Activated CD4-positive, alpha-beta T cell treated with anti-CD3 and anti-CD28 coated beads, Interleukin-10, Interleukin-2, amounts not matched to agents 100 ng/mL and 50 ng/mL, durations not matched to agents 16 hours and 8 hours (primary cell): ENCODE data around the gene PROX1.

ENCODE experiments used
- DNase-seq: peaks from one replicate; pipeline ENCODE4 v3.0.0-alpha.2; 2020

The PROX1 gene

DNA sequence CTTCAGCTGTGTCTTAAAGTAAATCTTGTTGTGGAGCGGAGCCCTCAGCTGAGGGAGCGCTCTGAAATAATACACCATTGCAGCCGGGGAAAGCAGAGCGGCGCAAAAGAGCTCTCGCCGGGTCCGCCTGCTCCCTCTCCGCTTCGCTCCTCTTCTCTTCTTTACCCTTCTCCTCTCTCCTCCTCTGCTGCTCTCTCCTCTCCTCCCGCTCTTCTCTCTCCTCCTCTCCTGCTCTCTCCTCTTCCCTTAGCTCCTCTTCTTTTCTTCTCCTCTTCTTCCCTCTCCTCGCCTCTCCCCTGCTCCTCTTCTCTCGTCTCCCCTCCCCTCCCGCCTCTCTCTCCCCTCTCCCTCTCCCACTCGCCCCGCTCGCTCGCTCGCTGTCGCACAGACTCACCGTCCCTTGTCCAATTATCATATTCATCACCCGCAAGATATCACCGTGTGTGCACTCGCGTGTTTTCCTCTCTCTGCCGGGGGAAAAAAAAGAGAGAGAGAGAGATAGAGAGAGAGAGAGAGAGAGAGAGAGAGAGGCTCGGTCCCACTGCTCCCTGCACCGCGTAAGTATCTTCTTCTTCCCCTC is at the start of gene PROX1:
Gene PROX1 (plus strand): TSS at position 47 of the 580 bp plus-strand sequence. CDS start 8,563 bp downstream, outside the sequence.
- no peak for DNase-seq

- no peak for DNase-seq
Observed at GRCh38 chr1:213938776-213939175, 49.0 kb upstream of the PROX1 start.

DNA sequence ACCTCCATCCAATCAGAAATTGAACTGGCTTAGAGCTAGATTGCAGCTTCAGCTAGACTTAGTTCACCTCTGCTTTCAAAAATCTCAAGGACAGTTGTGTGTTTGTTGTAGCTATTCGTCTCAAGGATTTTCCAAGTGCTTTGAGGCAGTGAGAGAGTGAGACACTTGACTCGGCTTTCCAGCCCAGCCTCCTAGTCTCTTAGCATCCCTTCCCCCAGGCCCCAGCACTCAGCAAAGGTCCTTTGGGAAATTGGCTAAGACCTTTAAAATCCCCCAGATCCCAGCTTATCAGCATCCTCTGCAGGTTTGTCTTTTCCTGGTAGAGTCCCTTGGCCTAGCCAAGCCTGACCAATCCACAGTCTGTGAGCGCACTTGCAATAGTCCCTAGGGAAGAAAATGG is 47.9 kb upstream of the PROX1 start:
- no peak for DNase-seq

GRCh38 chr1:213940947-213941346 is 46.8 kb upstream of the PROX1 start:
- DNase-seq: no peak

DNA sequence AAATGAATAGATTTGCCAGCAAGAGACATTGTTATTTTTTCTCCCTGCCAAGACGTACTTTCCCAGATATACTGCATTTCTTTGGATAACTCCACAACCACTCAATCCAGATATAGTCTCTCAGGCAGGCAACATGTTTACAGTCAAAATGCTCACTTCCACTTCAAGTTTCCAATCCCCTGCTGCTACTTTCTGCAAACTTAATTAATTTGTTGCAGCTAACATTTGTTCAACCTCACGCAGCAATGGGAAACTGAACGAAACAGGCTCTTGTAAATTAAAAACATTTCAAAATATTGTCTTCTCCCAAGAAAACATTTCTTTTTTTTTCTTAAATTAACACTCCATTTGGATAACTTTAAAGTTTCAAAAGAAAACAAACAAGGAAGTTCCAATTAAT is 45.7 kb upstream of the PROX1 start:
- no peak for DNase-seq

GRCh38 chr1:213947200-213947801 is 40.5 kb upstream of the PROX1 start:
- DNase-seq: no peak

GRCh38 chr1:213951876-213952275 is 35.9 kb upstream of the PROX1 start:
- no peak for DNase-seq

GRCh38 chr1:213953806-213954205 is 34.0 kb upstream of the PROX1 start:
- no peak for DNase-seq

- DNase-seq: no peak
Observed at GRCh38 chr1:213956295-213956770, 31.4 kb upstream of the PROX1 start.

GRCh38 chr1:213958346-213958745 is 29.4 kb upstream of the PROX1 start:
- DNase-seq: no peak

GRCh38 chr1:213960963-213961362 is 26.8 kb upstream of the PROX1 start:
- DNase-seq: no peak

DNA sequence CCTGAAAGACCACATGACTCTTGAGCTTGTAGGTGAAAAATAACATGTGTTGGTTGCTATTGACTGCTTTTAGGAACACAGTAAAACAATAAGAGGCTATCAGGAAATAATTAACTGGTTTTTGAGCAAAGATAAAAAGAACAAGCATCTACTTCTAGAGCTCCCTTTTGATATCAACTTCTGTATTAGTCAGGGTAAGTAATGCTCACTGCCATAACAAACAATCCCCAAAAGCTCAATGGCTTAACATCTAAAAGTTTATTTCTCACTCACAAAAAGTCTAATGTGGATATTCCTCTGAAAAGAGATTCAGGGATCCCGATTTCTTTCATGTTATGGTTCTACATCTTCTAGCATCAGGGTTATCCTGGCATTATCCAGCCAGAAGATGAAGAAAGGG is 25.3 kb upstream of the PROX1 start:
- no peak for DNase-seq

- DNase-seq: no peak
Observed at GRCh38 chr1:213966122-213966521, 21.7 kb upstream of the PROX1 start.

DNA sequence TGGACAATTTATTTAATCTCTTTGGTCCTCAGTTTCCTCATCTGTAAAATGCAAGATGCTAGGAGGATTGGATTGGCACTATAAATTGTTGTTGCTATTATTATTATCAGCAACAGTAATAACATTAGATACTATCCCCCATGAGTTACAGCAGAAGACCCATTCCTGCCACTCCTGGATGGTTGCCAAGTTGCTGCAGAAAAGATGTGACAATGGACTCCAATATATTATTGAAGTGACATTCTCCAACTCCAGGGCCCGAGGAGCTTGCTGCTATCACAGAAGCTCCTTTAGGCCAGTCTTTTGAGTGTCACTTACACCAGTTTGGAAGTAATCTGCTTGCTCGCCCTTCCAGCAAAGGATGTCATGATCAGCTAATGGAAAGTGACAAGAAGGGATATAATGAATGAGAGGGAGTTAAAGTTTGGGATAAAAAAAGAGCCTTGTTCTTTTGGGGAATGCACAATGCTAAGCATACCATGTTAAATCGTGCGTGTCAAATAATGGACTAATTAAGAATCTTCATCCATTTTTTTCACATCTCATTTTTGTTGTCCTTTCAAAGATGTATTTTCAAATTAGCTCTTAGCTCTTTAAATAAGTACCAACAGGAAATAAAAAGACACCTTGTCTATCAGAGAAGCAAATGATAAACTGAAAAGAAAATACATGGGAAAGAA is 19.5 kb upstream of the PROX1 start:
- DNase-seq: no peak

DNA sequence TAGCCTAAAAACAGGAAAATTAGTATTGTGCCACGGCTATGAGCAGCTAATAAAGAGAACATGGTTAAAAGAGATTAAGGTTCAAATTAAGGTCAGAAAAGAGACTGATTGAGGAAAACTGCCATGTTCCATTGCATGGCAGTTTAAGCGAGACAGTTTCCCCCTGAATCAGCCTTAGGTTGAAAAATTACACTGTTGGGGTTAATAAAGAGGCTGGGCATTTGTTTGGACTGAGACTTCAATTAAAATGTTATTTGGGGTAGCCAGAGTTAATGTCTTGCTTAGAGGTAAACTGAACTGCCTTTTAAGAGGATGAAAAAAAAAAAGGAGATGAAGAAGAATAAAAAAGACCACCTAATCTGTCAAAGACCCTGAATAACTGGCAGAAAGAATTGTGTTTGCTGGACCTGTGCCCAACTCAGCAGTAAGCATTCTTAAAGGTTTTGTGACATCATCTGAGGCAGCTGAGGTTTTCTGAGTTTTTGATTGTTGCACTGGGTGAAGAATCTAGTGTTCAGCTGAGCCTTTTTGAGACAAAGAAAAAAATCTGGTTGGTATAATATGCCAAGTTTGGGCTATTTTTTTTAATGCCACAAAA is 17.7 kb upstream of the PROX1 start:
- DNase-seq: no peak

DNA sequence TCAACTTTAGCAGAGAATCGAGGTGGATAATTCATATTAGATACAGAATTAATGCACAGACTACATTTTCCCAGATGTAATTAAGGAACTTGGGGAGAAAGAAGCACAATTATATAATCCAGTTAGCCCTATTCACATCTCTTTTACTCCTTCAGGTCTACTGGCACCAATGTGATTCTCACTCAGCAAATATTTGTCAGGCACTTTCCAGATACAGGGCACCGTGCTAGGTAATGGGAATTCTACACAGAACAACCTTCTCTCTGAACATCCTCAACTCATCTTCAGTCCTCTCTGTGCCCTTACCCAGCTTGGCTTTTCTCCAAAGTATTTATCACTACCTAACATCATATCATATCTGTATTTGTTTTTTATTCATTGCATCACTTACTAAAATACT is 15.6 kb upstream of the PROX1 start:
- DNase-seq: no peak

GRCh38 chr1:213973129-213973528 is 14.6 kb upstream of the PROX1 start:
- no peak for DNase-seq

DNA sequence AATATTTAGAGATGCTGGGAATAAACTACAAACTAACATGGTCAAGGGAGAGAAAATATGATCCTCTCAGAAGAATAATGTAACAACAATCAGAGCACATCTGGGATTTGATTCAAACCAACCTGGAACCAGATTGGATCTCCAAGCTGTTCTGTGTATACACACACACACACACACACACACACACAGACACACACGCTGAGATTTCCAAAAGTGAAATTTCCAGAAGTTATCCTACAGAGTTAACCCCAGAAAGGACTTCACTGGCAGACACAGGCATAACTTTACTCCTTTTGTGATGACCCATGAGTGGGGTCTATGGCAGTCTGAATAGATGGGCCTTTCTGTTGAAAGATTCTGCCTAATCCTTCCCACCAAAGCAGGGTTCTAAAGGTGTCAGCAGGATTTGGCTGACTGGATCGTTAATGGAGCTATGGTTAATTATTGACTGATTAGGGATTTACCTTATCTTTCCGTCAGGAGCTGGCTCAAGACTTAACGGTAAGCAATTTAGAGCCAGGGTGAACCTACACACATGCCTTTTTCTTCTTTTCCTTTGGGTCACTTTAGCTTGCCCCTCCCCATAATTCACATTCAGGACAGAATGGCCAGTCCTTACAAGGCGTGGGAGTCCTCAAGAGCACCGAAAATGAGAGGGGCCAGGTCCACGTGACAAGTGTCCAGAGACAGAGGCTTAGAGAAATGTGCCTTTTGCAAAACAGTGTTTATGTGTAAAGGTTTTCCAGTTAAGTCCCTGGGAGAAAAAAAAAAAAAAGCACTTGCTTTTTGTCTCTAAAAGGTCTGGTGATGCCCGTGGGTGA is 10.9 kb upstream of the PROX1 start:
- no peak for DNase-seq

DNA sequence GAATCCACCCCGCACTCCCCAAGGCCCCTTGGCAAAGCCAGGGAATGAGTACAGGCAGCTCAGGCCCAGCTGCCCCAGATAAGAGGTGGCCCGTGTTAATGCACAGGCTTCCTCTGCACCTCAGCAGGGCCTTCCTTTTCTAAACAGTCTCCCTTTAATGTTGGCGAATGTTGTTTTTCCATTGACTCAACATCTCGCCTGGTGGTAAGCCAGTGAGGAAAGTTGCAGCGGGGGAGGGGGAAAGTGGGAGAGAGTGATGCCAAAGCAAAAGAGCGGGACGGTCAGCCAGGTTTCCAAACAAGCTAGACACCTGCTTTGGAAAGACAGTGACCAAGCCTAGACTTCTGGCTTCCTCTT is 10.3 kb upstream of the PROX1 start:
- DNase-seq: no peak

- no peak for DNase-seq
Observed at GRCh38 chr1:213977909-213978308, 9.9 kb upstream of the PROX1 start.

DNA sequence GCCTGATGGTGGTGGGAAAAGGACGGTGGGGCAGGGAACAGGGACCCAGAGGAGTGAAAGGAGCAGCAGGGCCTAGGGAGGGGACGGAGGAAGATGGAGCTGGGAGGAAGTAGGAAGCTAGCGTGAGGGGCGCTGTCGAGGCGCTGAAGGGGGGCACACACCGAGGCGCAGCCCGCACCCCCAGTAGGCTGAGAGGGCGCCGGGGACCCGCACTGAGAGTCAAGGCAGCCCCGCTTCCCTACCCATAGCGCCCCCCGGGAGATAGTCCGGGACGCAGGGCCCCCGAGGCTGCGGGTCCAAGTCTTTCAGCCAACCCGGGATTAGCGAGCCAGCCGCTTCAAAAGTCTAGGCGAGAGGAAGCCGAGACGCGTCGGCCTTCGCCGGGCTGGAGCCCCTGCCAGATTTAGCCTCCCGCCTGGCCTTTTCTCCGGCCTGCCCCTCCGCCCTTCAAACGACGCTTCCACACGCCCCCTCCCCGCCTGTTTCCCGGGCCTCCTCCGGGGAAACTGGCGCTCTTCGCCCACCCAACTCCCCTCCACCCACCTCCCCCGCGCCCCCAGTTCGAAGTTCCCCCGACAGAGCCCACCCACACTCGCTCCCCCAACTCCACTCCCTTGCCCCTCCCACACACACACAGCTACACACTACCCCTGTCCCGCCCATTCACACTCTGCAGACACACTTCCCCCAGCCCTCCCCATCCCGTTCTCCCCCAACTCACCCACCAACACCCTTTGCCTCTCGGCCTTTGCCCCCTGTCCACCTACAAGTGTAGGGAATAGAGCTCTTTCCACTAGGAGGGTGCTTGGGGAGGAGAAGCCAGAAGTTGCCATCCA is 7.8 kb upstream of the PROX1 start:
- DNase-seq: no peak

GRCh38 chr1:213980906-213981305 is 6.9 kb upstream of the PROX1 start:
- no peak for DNase-seq
